ENCODE data around the gene RPS15. TPM values are rescaled to one million over a fixed set of nuclear protein-coding genes. Genes with fewer than 3 reads are reported as not detected.
A peak's percentile ranks its signal among the peaks of the same experiment; 100 is the strongest.

Gene RPS15
- 695 TPM for total RNA-seq
- long read RNA-seq, transcript RPS15-210 (3 exons, 873 nt) = minor isoform, 12 of 273 reads
- long read RNA-seq, transcript RPS15-209 (4 exons, 510 nt) = major isoform, 247 of 273 reads
- long read RNA-seq, partial matches to known transcripts = 5 of 273 reads
- long read RNA-seq, other reads (novel, unspliced or antisense) = 6 of 273 reads

DNA sequence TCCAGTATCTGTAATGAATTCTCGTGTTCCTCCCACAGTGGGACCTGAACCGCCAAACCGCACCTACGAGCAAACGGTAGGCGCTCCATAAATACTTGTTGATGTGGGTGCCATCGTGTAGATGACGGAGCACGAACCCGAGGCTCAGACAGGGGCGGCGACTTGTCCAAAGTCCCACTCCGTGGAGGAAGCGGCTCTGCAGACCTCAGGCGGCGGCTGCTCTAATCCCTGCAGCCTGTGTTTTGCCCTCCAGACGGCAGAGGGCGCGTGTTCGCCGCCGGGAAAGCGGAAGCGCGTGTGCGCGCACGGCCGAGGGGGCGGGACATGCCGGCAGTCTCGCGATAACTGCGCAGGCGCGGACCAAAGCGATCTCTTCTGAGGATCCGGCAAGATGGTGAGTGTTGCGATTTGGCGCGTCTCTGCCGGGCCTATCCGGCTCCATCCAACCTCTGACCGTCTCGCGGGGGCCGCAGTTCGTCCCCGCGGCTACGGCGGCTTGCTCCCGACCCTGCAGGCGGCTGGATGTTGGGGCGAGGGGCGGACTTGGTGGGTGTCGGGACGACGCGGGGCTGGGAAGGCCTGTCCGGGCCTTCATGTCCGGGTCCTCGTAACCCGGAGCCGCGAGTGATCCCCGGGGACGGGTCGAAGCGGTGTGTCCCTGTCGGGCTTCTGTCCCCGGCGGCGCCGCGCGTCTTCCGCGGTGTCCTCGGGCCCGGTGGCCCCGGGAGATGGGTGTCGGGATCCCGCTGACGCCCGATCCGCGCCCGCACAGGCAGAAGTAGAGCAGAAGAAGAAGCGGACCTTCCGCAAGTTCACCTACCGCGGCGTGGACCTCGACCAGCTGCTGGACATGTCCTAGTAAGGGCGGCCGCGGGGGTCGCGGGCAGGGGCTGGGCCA, at the start of gene RPS15:
Gene RPS15 (plus strand): TSS at position 362 of the 898 bp plus-strand sequence. CDS start 30 bp downstream, at position 392.
- peak; percentile 98 for DNase-seq (ENCODE audit: missing footprints)
- ATAC-seq = peak; percentile 92
- intact Hi-C loops (cut with DNase I) = no loop called here

DNA sequence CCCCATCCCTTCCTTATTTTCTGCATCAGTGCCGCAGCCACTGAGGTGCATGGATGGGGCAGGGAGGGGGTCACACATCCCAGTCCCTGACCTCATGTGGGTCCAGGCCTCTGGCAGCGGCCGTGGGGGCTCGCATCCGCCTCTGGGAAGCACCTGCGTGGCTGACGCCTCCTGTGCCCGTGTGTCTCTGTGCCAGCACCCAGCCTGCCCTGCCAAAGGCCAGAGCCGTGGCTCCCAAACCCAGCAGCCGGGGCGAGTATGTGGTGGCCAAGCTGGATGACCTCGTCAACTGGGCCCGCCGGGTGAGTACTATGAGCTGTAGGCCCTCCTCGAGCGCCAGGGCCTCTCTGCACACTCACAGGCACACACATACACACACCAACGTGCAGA, 49.6 kb upstream of the RPS15 start:
- no peak for DNase-seq (ENCODE audit: missing footprints)
- no peak for ATAC-seq
- intact Hi-C loops (cut with DNase I) = loop anchor here (10.0 kb wide), 1 partner anchor 364 kb away; the partner anchor contains the start of genes CNN2, RNU6-2 and TMEM259

DNA sequence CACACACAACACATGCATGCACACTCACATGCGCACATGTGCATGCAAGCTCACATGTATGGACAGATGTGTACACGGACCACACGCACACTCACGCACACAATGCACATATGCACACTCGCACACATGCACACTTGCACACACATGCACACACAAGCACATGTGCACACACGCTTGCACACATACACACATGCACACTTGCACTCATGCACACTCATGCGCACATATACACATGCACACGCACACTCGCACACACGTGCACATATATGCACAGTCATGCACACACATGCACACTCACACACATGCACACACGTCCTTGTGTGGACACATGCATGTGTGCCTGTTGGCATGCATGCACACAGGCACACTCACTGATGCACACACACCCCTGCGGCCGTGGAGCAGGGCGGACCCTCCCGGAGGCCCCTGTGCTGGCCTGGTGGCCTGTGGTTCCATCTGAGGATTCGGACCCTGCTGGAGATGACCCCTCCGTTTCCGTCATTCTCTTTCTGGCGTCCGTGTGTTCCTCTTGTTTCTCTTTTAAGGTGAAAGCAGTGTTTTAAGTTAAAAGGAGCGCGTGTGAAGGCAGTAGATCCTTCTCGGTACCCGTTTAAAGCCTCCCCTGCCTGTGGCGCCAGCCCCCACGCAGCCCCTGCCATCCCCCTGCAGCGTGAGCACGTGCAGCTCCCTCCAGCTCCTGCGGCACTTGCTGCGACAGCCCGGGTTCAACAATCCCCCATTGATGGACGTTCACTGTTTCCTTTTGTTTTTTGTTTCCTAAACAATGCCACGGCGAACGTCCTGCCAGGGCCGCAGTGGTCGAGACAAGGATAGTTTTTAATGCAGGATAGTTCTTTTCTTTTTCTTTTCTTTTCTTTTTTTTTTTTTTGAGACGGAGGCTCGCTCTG, 48.9 kb upstream of the RPS15 start:
- ATAC-seq = no peak
- intact Hi-C loops (cut with DNase I) = loop anchor here (10.0 kb wide), 1 partner anchor 364 kb away; the partner anchor contains the start of genes CNN2, RNU6-2 and TMEM259
- no peak for DNase-seq (ENCODE audit: missing footprints)

GRCh38 chr19:1390890-1391423, 47.2 kb upstream of the RPS15 start:
- intact Hi-C loops (cut with DNase I) = no loop called here
- DNase-seq (ENCODE audit: missing footprints) = no peak

DNA sequence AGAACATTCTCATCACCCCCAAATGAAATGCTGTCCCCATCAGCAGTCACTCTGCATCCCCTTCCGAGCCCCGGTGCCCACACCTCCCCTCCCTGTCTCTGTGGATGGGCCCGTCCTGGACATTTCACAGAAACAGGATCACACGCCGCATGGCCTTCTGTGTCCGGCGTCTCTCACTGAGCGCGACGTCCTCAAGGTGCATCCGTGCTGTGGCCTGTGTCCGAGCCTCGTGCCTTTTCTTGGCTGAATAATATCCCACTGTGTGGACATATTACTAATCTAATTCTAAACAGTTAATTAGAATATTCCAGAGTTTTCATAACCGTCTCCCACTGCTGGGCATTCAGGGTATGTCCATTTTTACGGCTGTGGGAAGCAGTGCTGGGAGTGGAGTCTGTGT, 45.8 kb upstream of the RPS15 start:
- intact Hi-C loops (cut with DNase I) = no loop called here
- no peak for ATAC-seq
- DNase-seq (ENCODE audit: missing footprints) = no peak

More at GRCh38 chr19:1390890-1391423, 47.2 kb upstream of the RPS15 start:
- no peak for ATAC-seq

GRCh38 chr19:1392939-1393530, 45.2 kb upstream of the RPS15 start:
- DNase-seq (ENCODE audit: missing footprints) (no peak), ATAC-seq (no peak)
- intact Hi-C loops (cut with DNase I) = no loop called here

- ATAC-seq = no peak
- DNase-seq (ENCODE audit: missing footprints) = no peak
- intact Hi-C loops (cut with DNase I) = no loop called here
Observed at GRCh38 chr19:1393841-1394240, 44.4 kb upstream of the RPS15 start.

GRCh38 chr19:1394252-1395193, 43.7 kb upstream of the RPS15 start:
- intact Hi-C loops (cut with DNase I) = no loop called here
- no peak for DNase-seq (ENCODE audit: missing footprints)
- peak; percentile 18 for ATAC-seq

DNA sequence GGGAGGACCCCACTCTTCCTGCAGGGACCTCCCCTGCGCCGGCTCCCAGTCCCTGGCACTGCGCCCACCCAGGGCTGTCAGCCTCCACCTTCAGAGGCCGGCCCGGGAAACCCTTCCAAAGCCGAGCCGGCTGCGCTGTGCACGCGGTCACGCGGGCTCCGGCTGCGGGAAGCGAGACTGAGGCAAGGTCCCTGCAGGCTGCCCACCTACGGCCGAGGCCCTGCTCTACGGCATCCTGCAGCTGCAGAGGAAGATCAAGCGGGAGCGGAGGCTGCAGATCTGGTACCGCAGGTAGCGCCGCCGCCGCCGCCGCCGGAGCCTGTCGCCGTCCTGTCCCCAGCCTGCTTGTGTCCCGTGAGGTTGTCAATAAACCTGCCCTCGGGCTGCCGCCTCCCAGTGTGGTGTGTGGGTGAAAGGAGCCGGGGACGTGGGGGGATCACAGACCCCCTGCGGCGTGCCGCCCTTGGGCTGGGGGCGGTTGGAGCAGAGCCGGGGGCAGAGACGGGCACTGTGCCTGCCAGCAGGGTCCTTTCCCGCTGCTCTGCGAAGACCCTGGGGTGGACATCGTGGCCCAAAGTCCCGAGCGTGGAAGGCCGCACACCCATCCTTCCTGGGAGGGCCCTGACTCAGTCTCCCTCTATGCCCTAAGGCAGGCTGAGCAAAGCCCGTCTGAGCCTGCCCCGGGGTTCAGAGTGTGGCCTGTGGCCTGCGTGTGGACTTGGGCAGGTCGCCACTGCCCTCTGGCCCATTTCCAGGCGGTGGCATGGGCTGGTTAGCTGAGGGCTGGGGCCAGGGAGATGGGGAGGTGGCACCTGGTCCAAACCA, 42.8 kb upstream of the RPS15 start:
- DNase-seq (ENCODE audit: missing footprints) (no peak), ATAC-seq (peak; percentile 11)
- intact Hi-C loops (cut with DNase I) = no loop called here

- ATAC-seq (peak; percentile 20), DNase-seq (ENCODE audit: missing footprints) (no peak)
- intact Hi-C loops (cut with DNase I) = no loop called here
Observed at GRCh38 chr19:1396019-1396767, 42.0 kb upstream of the RPS15 start.

- DNase-seq (ENCODE audit: missing footprints) (no peak), ATAC-seq (no peak)
- intact Hi-C loops (cut with DNase I) = no loop called here
Observed at GRCh38 chr19:1396768-1397679, 41.2 kb upstream of the RPS15 start.

DNA sequence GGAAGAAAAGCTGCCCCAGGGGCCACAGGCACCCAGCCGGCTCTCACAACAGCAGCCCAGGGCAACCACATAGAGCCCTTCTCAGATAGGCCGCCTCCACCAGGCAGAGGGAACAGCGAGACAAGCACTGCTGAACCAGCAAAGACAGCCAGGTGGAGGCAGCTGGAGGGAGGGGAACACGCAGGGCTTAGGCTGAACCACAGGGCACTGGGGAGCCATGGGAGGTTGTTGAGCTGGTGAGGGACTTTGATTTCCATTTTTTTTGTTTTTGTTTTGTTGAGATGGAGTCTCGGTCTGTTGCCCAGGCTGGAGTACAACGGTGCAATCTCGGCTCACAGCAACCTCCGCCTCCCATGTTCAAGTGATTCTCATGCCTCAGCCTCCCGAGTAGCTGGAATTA, 40.4 kb upstream of the RPS15 start:
- no peak for ATAC-seq
- DNase-seq (ENCODE audit: missing footprints) = no peak
- intact Hi-C loops (cut with DNase I) = no loop called here

DNA sequence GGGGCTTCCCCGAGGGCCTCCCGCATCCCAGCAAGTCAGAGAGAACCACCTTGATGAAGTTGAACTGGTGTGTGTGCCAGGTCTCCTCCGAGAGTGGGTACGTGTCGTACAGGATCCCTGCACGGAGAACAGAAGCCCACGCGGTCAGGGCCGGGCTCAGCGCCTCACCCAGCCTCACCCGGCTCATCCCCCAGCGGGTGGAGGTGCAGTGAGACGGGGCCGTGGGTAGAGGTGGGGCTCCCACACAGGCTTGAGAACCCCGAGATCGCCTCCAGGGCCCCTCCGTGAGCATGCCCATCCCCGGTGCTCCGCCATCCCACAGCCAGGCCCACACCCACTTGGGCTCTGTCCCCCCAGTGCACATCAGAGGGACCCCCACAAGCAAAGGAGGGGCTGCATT, 39.1 kb upstream of the RPS15 start:
- ATAC-seq = no peak
- no peak for DNase-seq (ENCODE audit: missing footprints)
- intact Hi-C loops (cut with DNase I) = no loop called here

DNA sequence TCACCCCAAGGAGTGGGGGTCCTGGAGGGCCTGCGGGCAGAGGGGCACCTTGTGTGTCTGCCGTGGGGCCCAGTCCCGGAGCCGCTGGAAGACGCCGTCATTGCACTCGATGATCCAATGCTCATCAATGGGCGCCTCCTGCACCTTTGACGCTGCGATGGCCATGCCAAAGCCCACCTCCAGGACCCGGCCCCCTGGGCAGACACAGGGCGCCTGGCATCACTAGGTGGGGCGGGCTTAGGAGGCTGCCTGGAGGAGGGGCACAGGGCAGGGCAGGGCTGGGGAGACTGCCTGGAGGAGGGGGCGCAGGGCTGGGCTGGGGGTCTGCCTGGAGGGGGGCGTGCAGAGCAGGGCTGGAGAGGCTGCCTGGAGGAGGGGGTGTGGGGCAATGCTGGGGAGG, 38.5 kb upstream of the RPS15 start:
- intact Hi-C loops (cut with DNase I) = no loop called here
- ATAC-seq = no peak
- no peak for DNase-seq (ENCODE audit: missing footprints)

Measured in Right ventricle myocardium inferior (tissue), 1 donor.